Upper lobe of left lung (tissue), 4 donors: ENCODE data around the gene NAA35.

Source experiments
- POLR2A ChIP-seq, 4 donors: fragments of 450-650 bp; IDR thresholded peaks; one replicate each; pipeline ENCODE4 v1.5.1; 2016 to 2017; ENCODE audit warnings: antibody characterized with exemption in 4 of 4, mild to moderate bottlenecking in 2 of 4
- TF ChIP-seq, protein P1 (sequence below), 6 experiments: fragments of 450-650 bp in 4 of 6; fragments of 200-600 bp in 2 of 6; sonication (generic) in 2 of 6; IDR thresholded peaks; one replicate each; pipeline ENCODE4 v1.5.1; 2016 to 2019; ENCODE audit warnings: antibody characterized with exemption in 6 of 6

DNA sequence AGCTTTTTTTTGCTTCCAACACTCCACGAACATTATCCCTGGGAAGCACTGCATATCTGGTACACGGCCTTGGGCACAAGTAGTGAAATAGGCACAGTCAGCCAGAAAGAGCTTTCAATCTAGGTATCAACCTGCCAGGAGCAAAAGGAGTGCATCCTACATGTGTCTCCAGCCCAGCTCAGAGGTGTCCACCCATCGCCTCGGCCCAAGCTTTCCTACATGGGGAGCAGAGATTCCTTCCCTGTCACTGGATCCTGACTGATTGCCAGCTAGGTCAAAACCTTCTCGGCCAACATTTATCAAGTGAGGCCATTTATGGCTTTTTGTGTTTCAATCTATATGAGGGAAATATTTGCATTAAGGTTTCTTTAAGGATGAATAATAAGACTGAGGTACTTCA, 102.6 kb downstream of the NAA35 start:
- TF ChIP-seq, protein P1, sequence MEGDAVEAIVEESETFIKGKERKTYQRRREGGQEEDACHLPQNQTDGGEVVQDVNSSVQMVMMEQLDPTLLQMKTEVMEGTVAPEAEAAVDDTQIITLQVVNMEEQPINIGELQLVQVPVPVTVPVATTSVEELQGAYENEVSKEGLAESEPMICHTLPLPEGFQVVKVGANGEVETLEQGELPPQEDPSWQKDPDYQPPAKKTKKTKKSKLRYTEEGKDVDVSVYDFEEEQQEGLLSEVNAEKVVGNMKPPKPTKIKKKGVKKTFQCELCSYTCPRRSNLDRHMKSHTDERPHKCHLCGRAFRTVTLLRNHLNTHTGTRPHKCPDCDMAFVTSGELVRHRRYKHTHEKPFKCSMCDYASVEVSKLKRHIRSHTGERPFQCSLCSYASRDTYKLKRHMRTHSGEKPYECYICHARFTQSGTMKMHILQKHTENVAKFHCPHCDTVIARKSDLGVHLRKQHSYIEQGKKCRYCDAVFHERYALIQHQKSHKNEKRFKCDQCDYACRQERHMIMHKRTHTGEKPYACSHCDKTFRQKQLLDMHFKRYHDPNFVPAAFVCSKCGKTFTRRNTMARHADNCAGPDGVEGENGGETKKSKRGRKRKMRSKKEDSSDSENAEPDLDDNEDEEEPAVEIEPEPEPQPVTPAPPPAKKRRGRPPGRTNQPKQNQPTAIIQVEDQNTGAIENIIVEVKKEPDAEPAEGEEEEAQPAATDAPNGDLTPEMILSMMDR (IDR thresholded peaks at IDR 0.05), result no peak
- no peak for TF ChIP-seq POLR2A (IDR thresholded peaks at IDR 0.05)
